GM21526 (cell line): Measurements from ENCODE around the gene TSC2.

ENCODE experiments used
- ATAC-seq: cut with Tn5 transposase; IDR thresholded peaks from one replicate; pipeline ENCODE4 v1.9.1; 2021; ENCODE audit warnings: moderate library complexity; ENCODE audit not compliant: unreplicated experiment, low FRiP score

TSC2 gene

DNA sequence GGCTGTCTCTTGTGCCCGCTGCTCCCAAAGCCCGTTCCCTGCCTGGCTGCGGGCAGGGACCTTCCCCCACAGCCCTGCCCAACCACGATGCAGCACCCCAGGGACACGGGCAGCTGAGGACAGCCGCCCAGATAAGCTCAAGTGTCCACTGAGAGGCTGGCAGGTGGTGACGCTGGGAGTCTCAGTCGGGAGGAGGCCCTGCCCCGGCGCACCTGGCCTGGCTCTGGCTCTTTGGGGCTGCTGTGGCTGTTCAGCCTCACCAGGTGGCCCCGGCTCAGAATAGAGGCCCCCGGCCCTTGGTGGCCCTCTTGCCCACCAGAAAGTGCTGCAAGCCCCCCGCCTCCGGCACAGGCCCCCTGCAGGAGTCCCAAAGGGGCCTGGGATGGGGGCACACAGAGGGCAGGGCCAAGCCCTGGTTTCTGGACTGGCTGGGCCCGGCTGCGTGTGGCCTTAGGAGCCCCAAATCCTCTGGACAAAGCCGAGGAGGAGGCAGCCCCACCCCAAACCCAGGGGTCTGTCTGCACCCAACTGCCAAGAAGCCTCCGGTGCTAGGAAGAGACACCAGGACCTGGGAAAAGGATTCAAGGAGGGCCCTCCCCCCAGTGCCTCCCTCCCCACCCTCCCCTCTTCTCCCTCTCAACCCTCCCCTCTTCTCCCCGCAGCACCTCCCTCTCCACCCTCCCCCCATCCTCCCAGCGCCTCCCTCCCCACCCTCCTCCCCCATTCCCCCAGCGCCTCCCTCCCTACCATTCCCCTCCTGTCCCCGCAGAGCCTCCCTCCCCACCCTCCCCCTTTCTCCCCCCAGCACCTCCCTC lies 5.4 kb upstream of the TSC2 start:
- no peak for ATAC-seq

DNA sequence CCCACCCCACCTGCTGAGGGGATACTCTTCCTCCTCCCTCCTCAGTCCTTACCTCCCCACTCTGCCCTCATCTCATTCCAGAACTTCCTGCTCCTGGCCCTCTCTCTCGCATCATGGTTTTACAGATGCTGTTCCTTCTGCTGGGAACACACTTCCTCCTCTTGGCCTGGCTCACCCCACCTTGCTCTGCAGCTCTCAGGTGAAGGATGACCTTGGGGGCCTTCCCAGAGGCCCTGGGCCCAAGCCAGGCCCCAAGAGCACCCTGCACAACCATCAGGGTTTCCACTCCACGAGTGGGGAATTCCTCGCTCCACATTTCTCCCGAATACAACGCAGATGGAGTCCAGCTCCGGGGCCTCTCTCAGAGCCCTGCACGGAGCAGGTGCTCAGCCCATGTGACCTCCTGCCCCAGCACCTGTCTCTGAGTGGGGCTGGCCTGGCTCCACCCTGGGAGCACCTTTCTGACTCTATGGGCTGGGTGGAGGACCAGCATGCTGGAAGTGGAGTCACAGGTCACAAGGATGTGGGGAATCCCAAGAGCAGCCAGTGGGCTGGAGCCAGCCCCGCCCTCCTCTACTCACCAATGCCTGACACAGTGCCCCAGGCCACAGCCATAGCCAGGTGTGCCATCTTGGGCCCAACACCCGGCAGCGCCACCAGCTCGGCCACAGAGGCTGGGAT lies 4.7 kb upstream of the TSC2 start:
- ATAC-seq: no peak

DNA sequence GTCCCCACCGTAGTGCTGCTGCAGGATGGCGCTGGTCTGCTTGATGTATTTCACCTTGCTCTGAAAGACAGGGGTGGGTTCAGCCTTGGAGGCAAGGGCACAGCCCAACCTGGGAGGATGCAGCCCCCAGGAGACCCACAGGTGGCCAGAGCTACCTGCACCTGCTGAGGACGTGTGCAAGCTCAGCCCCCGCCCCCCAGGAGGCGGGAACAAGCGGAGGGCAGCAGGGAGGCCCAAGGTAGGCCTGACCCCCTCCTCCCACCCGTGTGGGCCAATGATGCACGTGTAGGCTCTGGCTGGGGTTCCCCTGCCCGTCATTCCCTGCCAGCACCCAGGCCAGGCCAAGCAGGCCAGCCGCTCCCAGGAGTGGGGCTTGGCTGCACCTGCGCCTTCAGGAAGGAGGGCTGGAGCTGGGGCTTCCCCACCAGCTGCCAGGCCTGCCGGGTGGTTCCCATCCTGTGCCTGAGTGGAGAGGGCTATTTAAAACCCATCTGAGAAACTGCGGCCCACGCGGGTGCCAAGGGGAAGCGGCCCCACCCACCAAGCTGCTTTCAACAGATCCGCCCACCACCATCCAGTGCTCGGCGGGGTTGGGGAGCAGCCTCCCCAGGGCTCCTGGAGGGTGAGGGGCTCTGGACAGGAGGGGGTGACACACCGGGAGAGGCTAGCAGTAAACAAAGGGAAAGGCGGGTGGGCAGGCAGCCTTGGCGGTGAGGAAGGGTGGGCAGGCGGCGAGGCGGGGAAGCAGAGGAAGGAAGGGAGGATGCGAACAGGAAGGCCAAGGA lies 3.9 kb upstream of the TSC2 start:
- no peak for ATAC-seq

DNA sequence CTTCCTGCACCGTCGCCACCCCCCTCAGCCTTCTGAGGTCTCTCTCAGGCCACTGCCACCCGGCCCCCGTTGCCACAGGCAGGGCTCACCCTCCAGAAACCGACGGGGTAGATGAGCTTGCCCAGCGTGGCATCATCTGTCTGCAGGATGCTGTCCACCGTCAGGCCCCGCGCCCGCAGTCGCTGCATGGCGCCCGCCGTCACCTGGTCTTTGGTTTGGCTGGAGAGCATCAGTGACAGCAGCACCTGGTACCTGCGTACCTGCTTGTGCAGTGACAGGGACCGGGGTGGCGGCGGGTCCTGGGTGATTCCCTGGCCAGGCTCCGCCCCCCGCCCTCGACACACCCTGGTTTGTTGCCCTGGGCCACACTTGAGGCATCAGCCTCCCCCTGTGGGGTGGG lies 3.2 kb upstream of the TSC2 start:
- ATAC-seq: no peak

DNA sequence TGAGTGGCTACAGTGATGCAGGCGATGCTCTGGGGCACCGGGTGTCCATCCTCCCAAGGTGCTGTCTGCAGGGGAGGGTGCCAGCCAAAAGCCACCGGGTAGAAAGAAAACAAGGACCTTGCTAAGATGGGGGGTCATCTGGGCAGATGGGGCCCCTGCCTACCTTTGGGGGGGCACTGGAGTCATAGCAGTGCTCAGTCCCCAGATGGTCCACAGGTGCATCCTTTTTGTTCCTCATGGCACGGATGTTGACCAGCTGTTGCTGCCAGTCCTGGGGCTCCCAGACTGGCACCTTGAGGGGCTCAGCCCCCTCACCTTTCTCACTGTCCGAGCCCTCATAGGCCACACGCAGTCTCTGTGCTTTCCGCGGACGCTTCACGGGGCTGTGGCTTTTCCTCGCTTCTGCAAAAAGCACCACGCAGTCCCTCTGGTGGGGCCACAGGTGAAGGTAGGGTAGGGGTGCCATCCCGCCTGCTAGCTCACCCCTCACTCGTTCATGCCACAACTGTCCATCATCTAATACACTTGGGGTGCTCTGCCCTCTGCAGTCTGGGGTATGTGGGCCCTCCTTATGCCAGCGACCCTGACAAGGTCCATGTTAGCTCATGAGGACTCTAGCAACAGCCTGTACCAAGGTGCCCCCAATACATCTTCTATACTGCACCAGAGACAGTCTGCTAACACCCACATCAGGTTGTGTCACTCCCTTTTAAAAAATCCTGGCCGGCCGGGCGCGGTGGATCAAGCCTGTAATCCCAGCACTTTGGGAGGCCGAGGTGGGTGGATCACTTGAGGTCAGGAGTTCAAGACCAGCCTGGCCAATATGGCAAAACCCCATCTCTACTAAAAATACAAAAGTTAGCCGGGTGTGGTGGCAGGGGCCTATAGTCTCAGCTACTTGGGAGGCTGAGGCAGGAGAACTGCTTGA lies 1.6 kb upstream of the TSC2 start:
- ATAC-seq: no peak

DNA sequence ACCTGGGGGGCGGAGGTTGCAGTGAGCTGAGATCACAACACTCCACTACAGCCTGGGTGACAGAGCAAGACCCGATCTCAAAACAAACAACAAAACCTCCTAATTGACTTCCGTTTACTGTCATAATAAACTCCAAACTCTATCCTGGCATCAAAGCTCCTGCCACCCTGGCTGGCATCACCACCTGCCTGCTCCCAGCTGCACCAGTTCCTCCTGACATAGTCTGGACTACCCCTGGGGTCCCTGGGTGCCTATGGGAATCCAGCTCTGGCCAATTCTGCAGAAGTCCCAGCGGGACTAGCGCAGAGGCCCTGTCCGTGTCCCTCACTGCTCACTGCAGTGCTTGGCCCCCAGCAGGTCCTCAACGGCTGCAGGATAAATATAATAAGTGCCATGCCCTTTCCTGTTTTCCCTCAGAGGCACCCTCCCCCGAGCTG lies 874 bp upstream of the TSC2 start:
- ATAC-seq: no peak

DNA sequence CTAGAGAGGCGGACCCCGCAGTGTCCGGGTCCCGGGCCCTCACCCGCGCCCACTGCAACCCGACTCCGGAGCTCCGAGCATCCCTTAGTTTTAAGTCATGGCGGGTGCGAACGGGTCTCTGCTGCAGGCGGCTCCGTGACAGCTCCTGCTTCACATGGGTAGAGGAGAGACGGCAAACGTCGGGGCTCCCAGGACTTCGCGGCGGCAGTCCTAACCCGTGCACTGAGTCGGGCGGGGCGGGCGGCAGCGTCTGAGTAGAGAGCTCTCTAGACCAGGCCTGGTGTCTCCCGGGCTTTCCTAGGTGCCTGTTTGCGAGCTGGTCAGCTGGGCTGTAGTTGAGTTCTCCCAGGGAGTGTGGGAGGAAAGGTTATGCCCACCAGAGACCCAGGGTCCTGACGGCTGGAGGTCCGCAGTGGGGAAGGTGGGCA lies 345 bp downstream of the TSC2 start:
- ATAC-seq: no peak

DNA sequence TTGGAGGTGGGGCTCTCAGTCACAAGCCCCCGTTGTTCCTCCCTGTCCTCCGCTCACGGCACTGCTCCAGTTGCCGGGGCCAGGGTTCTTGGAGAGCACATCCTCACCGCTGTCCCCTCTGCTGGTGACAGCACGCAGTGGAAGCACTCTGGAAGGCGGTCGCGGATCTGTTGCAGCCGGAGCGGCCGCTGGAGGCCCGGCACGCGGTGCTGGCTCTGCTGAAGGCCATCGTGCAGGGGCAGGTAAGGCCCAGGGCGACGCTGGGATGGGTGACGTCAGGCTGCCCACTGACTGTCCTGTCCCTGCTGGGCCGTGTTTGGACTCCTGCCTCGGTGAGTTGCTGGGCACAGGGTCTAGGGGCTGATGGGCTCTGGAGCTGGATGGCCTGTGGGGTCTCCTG lies 5.4 kb downstream of the TSC2 start:
- ATAC-seq: no peak

DNA sequence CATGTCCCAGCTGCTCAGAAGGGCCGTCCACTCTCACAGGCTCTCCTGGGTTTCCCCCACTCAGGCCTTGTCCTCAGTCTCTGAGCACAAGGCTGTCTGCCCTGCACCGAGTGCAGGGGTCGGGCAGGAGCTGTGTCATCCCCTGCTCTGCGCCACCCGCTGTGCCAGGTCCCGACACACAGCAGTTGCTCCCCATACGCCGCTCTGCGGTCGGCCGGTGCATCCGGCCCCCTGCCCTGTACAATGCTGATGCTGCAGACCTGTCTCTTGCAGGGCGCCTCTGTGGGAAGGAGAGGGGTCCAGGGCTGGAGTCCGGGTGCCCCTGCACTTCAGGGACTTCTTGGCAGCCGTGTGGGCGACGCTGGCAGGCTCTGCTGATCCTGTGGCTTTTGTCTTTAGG lies 6.1 kb downstream of the TSC2 start:
- no peak for ATAC-seq

DNA sequence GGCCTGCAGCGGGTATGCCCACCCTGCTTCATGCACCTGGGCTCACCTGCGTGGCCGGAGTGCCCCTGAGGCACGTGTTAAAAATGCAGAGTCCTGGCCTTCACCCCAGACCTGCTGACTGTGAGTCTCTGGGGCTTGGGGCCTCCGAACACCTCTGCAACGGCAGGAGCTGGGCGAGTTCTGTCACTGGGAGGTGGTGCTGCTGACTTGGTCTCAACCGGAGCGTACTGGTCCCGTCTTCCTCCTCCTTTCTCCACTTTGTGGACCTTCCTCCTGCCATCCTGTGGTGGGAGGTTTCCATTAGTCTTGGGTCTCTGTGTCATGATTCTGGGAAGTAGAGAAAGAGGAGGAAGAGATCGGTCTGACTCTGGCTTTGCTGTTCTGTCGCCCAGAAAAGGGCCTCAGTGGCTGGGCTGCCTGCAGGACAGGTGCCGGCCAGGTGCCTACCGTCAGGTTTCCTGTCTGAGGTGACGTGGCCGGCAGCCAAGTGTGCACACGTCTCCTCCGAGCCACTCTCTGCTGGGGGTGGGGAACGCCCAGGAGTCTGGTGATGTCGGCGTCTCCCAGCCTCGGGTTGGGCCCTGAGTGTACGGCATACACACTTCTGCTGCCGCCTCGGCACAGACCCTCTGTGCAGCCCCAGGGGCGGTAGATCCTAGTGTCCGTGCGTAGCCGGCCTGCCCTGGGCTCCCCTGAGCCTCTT lies 6.9 kb downstream of the TSC2 start:
- ATAC-seq: no peak

DNA sequence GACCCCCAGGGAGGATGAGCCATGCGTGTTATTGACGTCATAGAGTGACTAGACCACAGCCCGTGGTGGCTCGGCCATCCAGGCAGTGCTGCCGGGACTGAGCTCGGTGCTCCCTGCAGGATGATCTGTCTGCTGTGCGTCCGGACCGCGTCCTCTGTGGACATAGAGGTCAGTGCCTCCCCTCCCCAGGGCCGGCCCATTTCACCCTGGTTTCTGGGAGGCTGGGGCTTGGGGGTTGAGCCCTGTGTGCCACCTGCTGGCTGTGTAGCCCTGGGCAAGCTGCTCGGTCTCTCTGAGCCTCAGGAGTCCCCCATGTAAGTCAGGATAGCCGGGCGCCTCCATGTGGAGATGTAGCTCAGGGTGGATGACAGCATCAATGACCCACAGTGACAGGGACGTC lies 8.3 kb downstream of the TSC2 start:
- ATAC-seq: no peak

DNA sequence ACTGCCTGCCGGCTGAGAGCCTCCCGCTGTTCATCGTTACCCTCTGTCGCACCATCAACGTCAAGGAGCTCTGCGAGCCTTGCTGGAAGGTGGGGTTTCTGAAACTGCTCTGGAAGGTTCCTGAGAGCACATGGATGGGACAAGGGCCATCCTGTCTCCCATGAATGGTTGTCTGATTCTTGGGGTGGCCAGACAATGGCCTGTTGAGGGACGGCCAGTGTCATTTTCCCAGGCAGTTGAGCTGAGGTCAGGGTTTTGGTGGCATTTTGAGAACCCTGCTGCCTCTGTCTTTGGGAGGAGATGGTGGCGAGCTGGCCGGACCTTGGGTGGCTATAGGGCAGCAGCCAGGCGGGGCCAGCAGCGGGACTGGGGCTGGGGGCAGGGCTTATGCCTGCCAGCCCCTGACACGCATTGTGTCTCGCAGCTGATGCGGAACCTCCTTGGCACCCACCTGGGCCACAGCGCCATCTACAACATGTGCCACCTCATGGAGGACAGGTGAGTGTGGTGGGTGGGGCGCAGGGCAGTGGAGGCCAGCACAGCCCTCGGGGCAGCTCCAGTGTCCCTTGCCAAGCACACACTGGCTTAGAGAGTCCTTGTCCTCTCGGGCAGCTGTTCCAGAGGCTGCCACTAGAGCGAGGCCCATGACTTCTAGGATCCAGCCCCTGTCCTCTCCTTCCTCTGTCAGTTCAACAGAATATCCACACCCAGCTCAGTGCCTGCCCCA lies 9.1 kb downstream of the TSC2 start:
- ATAC-seq: no peak

DNA sequence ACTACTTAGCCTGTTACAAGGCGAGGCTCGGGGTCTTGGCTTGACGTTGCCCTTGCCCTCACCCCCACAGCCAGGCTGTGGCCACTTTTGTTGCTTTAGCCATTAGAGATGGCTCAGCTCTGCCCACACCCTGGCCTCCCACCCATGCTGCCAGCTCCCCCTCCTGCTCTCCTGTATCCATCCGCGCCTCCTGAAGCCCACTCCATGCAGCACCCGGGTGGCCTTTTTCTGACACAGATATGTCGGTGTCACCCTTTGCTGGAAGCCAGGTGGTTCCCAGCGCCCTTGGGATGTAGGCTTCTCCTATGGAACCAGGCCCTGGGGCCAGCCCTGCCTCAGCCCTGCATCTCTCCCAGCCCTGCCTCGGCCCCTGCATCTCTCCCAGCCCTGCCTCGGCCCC lies 9.7 kb downstream of the TSC2 start:
- ATAC-seq: no peak

DNA sequence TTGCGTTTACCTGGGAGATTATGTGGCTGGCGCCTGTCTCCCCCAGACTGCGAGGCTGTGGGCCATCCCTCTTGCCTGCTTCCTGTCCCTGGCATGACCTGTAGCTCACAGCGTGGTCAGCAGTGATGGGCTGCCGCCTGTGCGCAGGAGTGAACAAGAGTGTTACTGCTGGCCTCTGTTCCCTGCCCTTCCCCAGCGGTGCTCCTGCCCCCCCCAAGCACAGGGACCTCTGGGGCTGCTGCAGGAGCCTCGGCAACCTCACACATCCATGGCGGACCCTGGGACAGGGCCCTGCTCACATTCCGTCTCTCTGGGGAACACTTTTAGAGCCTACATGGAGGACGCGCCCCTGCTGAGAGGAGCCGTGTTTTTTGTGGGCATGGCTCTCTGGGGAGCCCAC lies 10.6 kb downstream of the TSC2 start:
- no peak for ATAC-seq

DNA sequence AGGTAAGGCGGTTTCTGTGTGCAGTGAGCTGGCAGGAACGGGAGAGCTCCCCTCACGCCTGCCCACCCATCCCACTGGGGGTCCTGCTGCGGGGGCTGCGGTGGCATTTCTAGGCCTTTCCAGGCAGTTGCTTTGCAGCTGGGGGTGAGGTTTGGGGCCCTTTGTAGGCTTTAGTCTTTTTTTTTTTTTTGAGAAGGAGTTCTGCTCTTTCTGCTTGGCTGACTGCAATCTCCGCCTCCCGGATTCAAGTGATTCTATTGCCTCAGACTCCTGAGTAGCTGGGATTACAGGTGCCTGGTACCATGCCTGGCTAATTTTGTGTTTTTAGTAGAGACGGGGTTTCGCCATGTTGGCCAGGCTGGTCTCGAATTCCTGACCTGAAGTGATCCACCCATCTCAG lies 11.1 kb downstream of the TSC2 start:
- ATAC-seq: no peak

DNA sequence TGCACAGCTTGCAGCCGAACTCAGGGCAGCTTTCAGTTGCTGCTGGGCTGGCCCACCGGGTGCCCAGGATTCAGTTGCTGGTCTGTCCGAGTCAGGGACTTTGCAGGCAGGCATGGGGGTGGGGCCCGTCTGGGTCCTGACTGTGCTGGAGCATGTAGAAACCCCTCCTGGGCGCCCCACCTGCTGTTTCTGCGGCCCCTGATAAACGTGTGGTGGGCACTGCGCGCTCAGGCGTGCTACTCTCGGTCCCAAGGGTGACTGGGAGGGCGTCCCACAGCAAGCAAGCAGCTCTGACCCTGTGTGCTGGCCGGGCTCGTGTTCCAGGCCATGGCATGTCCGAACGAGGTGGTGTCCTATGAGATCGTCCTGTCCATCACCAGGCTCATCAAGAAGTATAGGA lies 12.6 kb downstream of the TSC2 start:
- no peak for ATAC-seq

DNA sequence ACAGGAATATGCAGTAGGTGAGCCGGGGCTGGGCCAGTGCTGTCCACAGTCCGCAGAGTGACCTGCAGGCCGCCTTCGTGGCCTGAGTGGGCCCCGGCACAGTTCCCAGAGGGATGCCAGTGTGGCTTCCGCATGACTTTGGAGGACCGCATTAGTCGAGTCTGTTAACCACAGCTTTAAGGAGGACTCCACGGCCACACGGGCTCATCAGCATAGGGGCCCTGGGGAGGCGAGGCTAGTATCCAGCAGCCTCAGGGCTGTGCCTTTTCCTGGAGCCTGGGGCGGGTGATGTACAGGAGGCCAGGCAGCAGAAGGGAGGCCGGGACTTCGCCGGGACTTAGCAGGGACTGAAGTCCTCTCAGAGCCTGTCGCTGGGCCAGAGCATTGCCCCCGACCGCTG lies 13.2 kb downstream of the TSC2 start:
- no peak for ATAC-seq

DNA sequence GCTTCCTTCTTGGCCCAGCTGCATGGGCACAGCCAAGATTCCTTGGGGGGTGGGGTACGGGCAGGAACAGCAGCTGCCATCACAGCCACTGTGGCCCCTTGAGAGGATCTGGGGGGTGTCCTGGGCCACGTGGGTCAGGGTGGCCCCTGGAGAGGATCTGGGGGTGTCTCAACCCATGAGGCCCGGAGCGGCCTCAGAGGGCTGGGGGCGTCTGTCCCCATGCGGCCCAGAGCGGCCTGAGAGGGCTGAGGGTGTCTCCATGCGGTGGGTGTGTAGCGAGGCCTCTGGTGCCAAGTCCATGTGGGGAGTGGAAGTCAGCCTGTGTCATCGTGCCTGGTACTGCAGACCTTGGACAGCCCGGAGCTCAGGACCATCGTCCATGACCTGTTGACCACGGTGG lies 13.7 kb downstream of the TSC2 start:
- no peak for ATAC-seq

DNA sequence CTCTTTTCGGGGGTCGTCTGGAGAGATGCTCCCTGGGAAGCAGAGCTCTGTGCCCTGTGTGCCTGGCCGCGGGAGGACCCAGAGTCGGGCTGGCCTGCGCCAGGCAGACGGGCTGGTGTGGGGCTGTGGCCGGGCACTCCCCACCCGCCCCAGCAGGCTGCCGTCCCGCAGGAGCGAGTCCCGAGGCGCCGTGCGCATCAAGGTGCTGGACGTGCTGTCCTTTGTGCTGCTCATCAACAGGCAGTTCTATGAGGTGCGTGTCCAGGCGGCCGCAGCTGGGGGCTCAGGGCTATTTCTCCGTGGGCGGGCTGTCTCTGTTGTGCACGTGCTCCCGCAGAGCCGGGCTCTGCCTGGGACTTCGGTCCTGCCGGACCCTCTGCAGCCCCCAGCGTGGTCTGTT lies 15.0 kb downstream of the TSC2 start:
- no peak for ATAC-seq
